HG02885 (cell line): ENCODE data around the gene FAM53A.
"Not testable (repeated sequence)": the region's sequence is repeated elsewhere in the genome, so short reads cannot be mapped to it uniquely, and the experiment has no call there.

Experiments used
- ATAC-seq: cut with Tn5 transposase; IDR thresholded peaks from one replicate; pipeline ENCODE4 v1.9.1; 2021; ENCODE audit warnings: mild to moderate bottlenecking; ENCODE audit not compliant: unreplicated experiment, poor library complexity

Gene FAM53A

GRCh38 chr4:1609901-1610790, 74.0 kb downstream of the FAM53A start:
- no peak for ATAC-seq

- no peak for ATAC-seq
Measured at GRCh38 chr4:1608821-1609500, 75.2 kb downstream of the FAM53A start.

- ATAC-seq: no peak
Measured at GRCh38 chr4:1608196-1608820, 75.8 kb downstream of the FAM53A start.

- not testable (repeated sequence) for ATAC-seq
Measured at GRCh38 chr4:1607436-1608195, 76.5 kb downstream of the FAM53A start.

- ATAC-seq: no peak
Measured at GRCh38 chr4:1604706-1605205, 79.4 kb downstream of the FAM53A start.

GRCh38 chr4:1604181-1604705, 79.9 kb downstream of the FAM53A start:
- ATAC-seq: no peak

GRCh38 chr4:1603413-1604135, 80.5 kb downstream of the FAM53A start:
- ATAC-seq: no peak

- ATAC-seq: no peak
Measured at GRCh38 chr4:1602655-1603412, 81.3 kb downstream of the FAM53A start.

- ATAC-seq: no peak
Measured at GRCh38 chr4:1601852-1602654, 82.1 kb downstream of the FAM53A start.

GRCh38 chr4:1601533-1601835, 82.6 kb downstream of the FAM53A start:
- no peak for ATAC-seq

GRCh38 chr4:1600811-1601532, 83.1 kb downstream of the FAM53A start:
- no peak for ATAC-seq

GRCh38 chr4:1600211-1600780, 83.8 kb downstream of the FAM53A start:
- ATAC-seq: no peak

GRCh38 chr4:1599491-1600210, 84.5 kb downstream of the FAM53A start:
- no peak for ATAC-seq

- no peak for ATAC-seq
Measured at GRCh38 chr4:1599026-1599481, 85.1 kb downstream of the FAM53A start.

- ATAC-seq: no peak
Measured at GRCh38 chr4:1598206-1599025, 85.7 kb downstream of the FAM53A start.
